Fibroblast of pulmonary artery (primary cell): ENCODE data around the gene VPS35.
"Not testable (repeated sequence)": the region's sequence is repeated elsewhere in the genome, so short reads cannot be mapped to it uniquely, and the experiment has no call there.

Experiments used
- DNase-seq: peaks from one replicate; pipeline ENCODE4 v3.0.0-alpha.2; 2010; ENCODE audit warnings: low read depth
- H3K4me3 ChIP-seq: replicated peaks from 2 replicates; pipeline ENCODE4 v1.5.1; 2011; ENCODE audit warnings: low read depth, mild to moderate bottlenecking, control low read depth, low read length, moderate library complexity
- TF ChIP-seq, protein P1 (sequence below): IDR thresholded peaks from 2 replicates; pipeline ENCODE4 v1.5.1; 2011; ENCODE audit warnings: mild to moderate bottlenecking, control low read depth, low read length, inconsistent platforms; ENCODE audit errors: missing control alignments

The VPS35 gene

DNA sequence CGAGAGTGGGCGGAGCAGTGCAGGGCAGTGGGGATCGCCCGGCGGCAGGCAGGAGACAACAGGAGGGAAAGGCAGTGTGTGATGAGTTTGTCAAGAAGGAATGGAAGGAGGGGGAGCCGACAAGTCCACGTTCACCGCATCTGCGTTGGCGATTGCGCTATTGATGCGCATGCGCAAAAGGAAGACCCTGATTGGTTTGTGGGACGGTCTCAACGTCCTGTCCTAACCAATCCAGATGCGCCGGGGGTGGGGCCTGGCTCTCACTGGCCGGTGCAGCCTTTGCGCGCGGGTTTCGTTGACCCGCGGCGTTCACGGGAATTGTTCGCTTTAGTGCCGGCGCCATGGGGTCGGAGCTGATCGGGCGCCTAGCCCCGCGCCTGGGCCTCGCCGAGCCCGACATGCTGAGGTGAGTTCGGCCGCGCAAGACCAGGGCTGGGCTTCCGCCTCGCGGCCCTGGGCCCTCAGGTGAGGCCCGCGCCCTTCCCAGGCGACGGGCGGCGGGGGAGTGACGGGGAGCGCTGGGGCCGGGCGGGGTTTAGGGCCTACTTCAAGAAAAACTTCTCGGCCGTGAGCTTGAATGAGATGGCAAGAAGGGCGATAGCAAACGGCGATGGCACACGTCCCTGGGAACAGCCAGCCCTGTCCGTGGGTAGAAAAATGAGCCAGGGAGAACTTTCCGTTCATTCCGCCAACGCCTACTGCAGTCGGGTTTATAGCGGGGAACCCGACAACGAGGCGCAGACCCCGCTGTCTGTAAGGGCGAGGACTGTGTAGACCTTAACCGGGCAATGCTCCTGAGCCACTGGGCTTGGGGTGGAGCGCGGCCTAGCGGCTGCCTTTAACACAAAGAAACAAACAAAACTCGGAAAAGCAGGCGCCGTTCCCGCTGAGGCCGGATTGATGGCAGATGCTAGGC is 645 bp upstream of the VPS35 start, which contains the start of gene ORC6:
TSS of gene ORC6 (plus strand) at position 295 of the 916 bp plus-strand sequence. CDS start at position 342, 47 bp downstream.
- TF ChIP-seq, protein P1, sequence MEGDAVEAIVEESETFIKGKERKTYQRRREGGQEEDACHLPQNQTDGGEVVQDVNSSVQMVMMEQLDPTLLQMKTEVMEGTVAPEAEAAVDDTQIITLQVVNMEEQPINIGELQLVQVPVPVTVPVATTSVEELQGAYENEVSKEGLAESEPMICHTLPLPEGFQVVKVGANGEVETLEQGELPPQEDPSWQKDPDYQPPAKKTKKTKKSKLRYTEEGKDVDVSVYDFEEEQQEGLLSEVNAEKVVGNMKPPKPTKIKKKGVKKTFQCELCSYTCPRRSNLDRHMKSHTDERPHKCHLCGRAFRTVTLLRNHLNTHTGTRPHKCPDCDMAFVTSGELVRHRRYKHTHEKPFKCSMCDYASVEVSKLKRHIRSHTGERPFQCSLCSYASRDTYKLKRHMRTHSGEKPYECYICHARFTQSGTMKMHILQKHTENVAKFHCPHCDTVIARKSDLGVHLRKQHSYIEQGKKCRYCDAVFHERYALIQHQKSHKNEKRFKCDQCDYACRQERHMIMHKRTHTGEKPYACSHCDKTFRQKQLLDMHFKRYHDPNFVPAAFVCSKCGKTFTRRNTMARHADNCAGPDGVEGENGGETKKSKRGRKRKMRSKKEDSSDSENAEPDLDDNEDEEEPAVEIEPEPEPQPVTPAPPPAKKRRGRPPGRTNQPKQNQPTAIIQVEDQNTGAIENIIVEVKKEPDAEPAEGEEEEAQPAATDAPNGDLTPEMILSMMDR = peak; percentile 60
- peak within 1 kb of the TSS; percentile 91 for H3K4me3 ChIP-seq
- peak; percentile 96 for DNase-seq

GRCh38 chr16:46688101-46688653 is 801 bp downstream of the VPS35 start:
- TF ChIP-seq, protein P1 = no peak
- H3K4me3 ChIP-seq = peak overlapping the region; percentile 91
- DNase-seq = peak; percentile 31

- TF ChIP-seq, protein P1 = no peak
- no peak for DNase-seq
- H3K4me3 ChIP-seq = peak overlapping the region; percentile 91
Observed at GRCh38 chr16:46687486-46687885, 1.5 kb downstream of the VPS35 start.

DNA sequence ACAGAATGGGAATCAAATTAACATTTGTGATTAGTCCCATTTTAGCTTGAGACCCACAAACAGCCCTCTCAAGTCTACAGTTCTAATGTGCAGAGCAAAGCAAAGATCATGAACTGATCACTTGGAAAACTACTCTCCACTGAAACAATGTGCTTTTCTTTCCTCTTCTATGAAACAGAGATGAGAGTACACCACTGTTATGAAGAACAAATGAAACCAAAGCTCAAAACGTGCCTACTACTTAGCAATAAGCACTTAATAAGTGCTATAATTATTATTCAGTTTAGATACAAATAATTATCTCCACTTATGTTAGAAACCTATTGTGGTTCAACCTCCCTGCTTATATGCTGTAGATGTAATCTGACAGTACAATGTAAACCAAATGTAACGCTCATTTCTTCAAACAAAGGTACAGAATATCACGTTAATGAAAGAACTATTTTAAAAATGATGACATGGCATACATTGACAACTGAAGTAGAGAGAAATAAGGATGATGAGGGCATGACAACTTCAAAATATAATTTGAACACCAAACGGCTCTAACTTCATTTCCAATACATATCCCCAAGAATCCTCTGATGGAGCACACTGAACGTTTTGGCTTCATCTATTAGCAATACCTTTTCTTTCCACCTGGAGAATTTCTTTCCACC is 2.0 kb downstream of the VPS35 start:
- DNase-seq = no peak
- peak overlapping the region; percentile 91 for H3K4me3 ChIP-seq
- TF ChIP-seq, protein P1 = no peak

DNA sequence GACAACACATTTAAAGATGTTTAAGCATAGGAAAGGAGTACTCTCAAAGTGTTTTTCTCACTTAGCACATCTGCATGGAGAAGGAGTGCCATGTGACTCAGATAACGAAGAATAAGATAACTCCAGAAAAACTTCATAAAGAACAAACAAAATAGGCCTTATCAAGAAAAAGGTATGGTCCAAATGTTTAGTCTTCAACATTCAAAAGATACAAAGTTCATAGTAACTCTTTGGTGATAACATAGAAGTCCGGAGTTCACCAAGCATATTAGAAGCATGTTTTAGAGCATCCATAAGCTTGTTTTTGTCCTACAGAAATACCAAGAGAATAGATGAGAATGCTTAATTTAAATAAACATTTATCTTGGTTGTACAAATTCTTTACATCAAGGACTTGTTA is 7.1 kb downstream of the VPS35 start:
- H3K4me3 ChIP-seq, DNase-seq: not testable (repeated sequence)

GRCh38 chr16:46677943-46678342 is 11.0 kb downstream of the VPS35 start:
- DNase-seq, H3K4me3 ChIP-seq: not testable (repeated sequence)

GRCh38 chr16:46673320-46674013 is 15.5 kb downstream of the VPS35 start:
- TF ChIP-seq, protein P1 = peak; percentile 98
- peak; percentile 82 for DNase-seq
- no peak overlapping the region for H3K4me3 ChIP-seq
